IMR-90 (cell line): ENCODE results near the gene GRIK5. TPM values are rescaled to one million over a fixed set of nuclear protein-coding genes. Genes with fewer than 3 reads are reported as not detected.

Source experiments
- ATAC-seq: fragments of 200-7000 bp; cut with Tn5 transposase; 2 replicates; pipeline ENCODE4 v1.9.1; 2020; ENCODE audit warnings: low read depth, mild to moderate bottlenecking, moderate library complexity
- BruUV-seq: library from RNA; stranded (reverse); fragments of 400-500 nt; replicated peaks from 2 replicates; lab custom pipeline; 2021; lab: Mats Ljungman, UMichigan
- CTCF ChIA-PET: fragments of 300-600 bp; formaldehyde crosslinking; extraction: SDS; loops from one replicate; lab custom pipeline; 2021; ENCODE audit warnings: antibody characterized with exemption; lab: Yijun Ruan, JAX
- POLR2A ChIA-PET: fragments of 300-600 bp; sonication (Branson Sonifier 250); formaldehyde crosslinking; loops from one replicate; lab custom pipeline; 2022; ENCODE audit warnings: antibody characterized with exemption; ENCODE audit not compliant: unreplicated experiment; lab: Charles Lee
- DNase-seq: peaks from one replicate; pipeline ENCODE4 v3.0.0; 2013
- H2AFZ ChIP-seq: replicated peaks from 2 replicates; pipeline ENCODE3; 2013; ENCODE audit warnings: low read length, mild to moderate bottlenecking; ENCODE audit not compliant: poor library complexity
- H2AK5ac ChIP-seq: 2 replicates; pipeline ENCODE4 v1.6.1; 2013; ENCODE audit warnings: low read depth, low read length, inconsistent platforms
- H2AK9ac ChIP-seq: replicated peaks from 2 replicates; pipeline ENCODE3; 2013; ENCODE audit warnings: mild to moderate bottlenecking, low read depth, low read length, moderate library complexity; ENCODE audit not compliant: poor library complexity
- H2BK120ac ChIP-seq: 2 replicates; pipeline ENCODE4 v1.6.1; 2013; ENCODE audit warnings: low read depth, low read length, inconsistent platforms
- H2BK15ac ChIP-seq: 3 replicates; pipeline ENCODE4 v1.6.1; 2013; ENCODE audit warnings: low read depth, low read length, inconsistent platforms
- H2BK20ac ChIP-seq: 2 replicates; pipeline ENCODE4 v1.6.1; 2013; ENCODE audit warnings: low read depth, mild to moderate bottlenecking, inconsistent platforms, low read length, moderate library complexity
- H2BK5ac ChIP-seq: 2 replicates; pipeline ENCODE4 v1.6.1; 2013; ENCODE audit warnings: mild to moderate bottlenecking, low read depth, low read length, inconsistent platforms; ENCODE audit not compliant: poor library complexity, severe bottlenecking
- H3K14ac ChIP-seq: replicated peaks from 2 replicates; pipeline ENCODE4 v1.6.1; 2013; ENCODE audit warnings: low read depth, low read length, inconsistent platforms
- H3K18ac ChIP-seq: 2 replicates; pipeline ENCODE4 v1.6.1; 2013; ENCODE audit warnings: low read depth, low read length, control low read depth
- H3K23ac ChIP-seq: 2 replicates; pipeline ENCODE4 v1.6.1; 2013; ENCODE audit warnings: low read depth, low read length, inconsistent platforms
- H3K27ac ChIP-seq: 2 replicates; pipeline ENCODE4 v1.5.1; 2013; ENCODE audit warnings: mild to moderate bottlenecking, control low read depth, low read length; ENCODE audit not compliant: insufficient read depth
- H3K27me3 ChIP-seq: 2 replicates; pipeline ENCODE4 v1.6.1; 2013; ENCODE audit warnings: low read length; ENCODE audit not compliant: control insufficient read depth, insufficient read depth
- H3K36me3 ChIP-seq: 2 replicates; pipeline ENCODE4 v1.6.1; 2013; ENCODE audit warnings: low read length, mixed read lengths; ENCODE audit not compliant: control insufficient read depth, insufficient read depth
- H3K4ac ChIP-seq: 2 replicates; pipeline ENCODE4 v1.6.1; 2013; ENCODE audit warnings: low read depth, low read length, inconsistent platforms
- H3K4me1 ChIP-seq: 2 replicates; pipeline ENCODE4 v1.6.1; 2013; ENCODE audit warnings: low read length, mixed read lengths; ENCODE audit not compliant: control insufficient read depth, insufficient read depth
- H3K4me2 ChIP-seq: 2 replicates; pipeline ENCODE4 v1.6.1; 2013; ENCODE audit warnings: low read depth, mild to moderate bottlenecking, control low read depth, low read length, moderate library complexity
- H3K4me3 ChIP-seq: 2 replicates; pipeline ENCODE4 v1.5.1; 2013; ENCODE audit warnings: low read depth, mild to moderate bottlenecking, control low read depth, low read length, moderate library complexity; ENCODE audit not compliant: insufficient read depth
- H3K56ac ChIP-seq: 2 replicates; pipeline ENCODE4 v1.6.1; 2013; ENCODE audit warnings: low read length, inconsistent platforms; ENCODE audit not compliant: insufficient read depth; ENCODE audit errors: extremely low read depth
- H3K79me1 ChIP-seq, 2 experiments: 2 replicates each; pipeline ENCODE4 v1.6.1; 2013; ENCODE audit warnings: low read length in 2 of 2, inconsistent platforms in 1 of 2, low read depth in 1 of 2
- H3K9ac ChIP-seq: 2 replicates; pipeline ENCODE4 v1.6.1; 2013; ENCODE audit warnings: low read depth, low read length, control low read depth
- H3K9me1 ChIP-seq: 2 replicates; pipeline ENCODE4 v1.6.1; 2013; ENCODE audit warnings: low read length, inconsistent platforms; ENCODE audit not compliant: insufficient read depth
- H3K9me3 ChIP-seq: 2 replicates; pipeline ENCODE4 v1.6.1; 2013; ENCODE audit warnings: low read length; ENCODE audit not compliant: control insufficient read depth, insufficient read depth
- H4K20me1 ChIP-seq: 2 replicates; pipeline ENCODE4 v1.6.1; 2013; ENCODE audit warnings: low read length, inconsistent platforms; ENCODE audit not compliant: insufficient read depth
- H4K5ac ChIP-seq: 2 replicates; pipeline ENCODE4 v1.6.1; 2013; ENCODE audit warnings: mild to moderate bottlenecking, low read depth, low read length, control low read depth
- H4K8ac ChIP-seq, 2 experiments: 2 replicates each; pipeline ENCODE4 v1.6.1; 2013; ENCODE audit warnings: low read depth in 2 of 2, low read length in 2 of 2, control low read depth in 1 of 2, inconsistent platforms in 1 of 2
- H4K91ac ChIP-seq: 2 replicates; pipeline ENCODE4 v1.6.1; 2013; ENCODE audit warnings: low read depth, low read length, inconsistent platforms; ENCODE audit not compliant: insufficient read depth
- MXI1 ChIP-seq: IDR thresholded peaks from 2 replicates; pipeline ENCODE4 v1.6.1; 2012; ENCODE audit warnings: low read depth, mild to moderate bottlenecking, low read length, moderate library complexity, borderline replicate concordance
- RFX5 ChIP-seq: IDR thresholded peaks from 2 replicates; pipeline ENCODE4 v1.8.0; 2012; ENCODE audit warnings: low read depth, mild to moderate bottlenecking, low read length, moderate library complexity
- whole genome bisulfite sequencing, 2 experiments: methylation state at CpG; one replicate each; pipeline versions ENCODE4 v1.1.5 to v1.1.7; 2013; ENCODE audit warnings: missing lambda C conversion rate in 2 of 2; ENCODE audit not compliant: insufficient read length in 1 of 2; ENCODE audit errors: extremely low coverage in 2 of 2; 5-methylcytosine and 5-hydroxymethylcytosine counted together
- dilution Hi-C: fragments of 300-500 bp; cut with HindIII; formaldehyde crosslinking; loops from one replicate; pipeline ENCODE4 v1.14.3; 2018; ENCODE audit warnings: low sequenced_read_pairs; ENCODE audit not compliant: unreplicated experiment
- in situ Hi-C: fragments of 300-500 bp; cut with MboI; formaldehyde crosslinking; loops from 3 replicates; pipeline ENCODE4 v1.14.3; 2019; ENCODE audit warnings: low sequenced_read_pairs, inconsistent platforms, mixed read lengths
- intact Hi-C: fragments of 100-400 bp; cut with micrococcal nuclease; formaldehyde crosslinking; loops from 2 replicates; pipeline ENCODE4 v1.10.0; 2022
- polyA plus RNA-seq, 3 experiments: library from polyadenylated mRNA; depleted of rRNA; stranded (reverse); fragments of >200 nt; gene quantifications; 2 replicates each; pipeline ENCODE4 v1.2.3, GENCODE V29; 2012; ENCODE audit warnings: low replicate concordance in 1 of 3
- total RNA-seq: library from RNA; depleted of rRNA; stranded (reverse); fragments of >200 nt; gene quantifications from 2 replicates; pipeline ENCODE4 v1.2.3, GENCODE V29; 2012

Gene GRIK5
- total and polyA plus RNA-seq, 2 of the 4 experiments (the other 2 are of a cell fraction) = 0.10 TPM; not detected in 1

DNA sequence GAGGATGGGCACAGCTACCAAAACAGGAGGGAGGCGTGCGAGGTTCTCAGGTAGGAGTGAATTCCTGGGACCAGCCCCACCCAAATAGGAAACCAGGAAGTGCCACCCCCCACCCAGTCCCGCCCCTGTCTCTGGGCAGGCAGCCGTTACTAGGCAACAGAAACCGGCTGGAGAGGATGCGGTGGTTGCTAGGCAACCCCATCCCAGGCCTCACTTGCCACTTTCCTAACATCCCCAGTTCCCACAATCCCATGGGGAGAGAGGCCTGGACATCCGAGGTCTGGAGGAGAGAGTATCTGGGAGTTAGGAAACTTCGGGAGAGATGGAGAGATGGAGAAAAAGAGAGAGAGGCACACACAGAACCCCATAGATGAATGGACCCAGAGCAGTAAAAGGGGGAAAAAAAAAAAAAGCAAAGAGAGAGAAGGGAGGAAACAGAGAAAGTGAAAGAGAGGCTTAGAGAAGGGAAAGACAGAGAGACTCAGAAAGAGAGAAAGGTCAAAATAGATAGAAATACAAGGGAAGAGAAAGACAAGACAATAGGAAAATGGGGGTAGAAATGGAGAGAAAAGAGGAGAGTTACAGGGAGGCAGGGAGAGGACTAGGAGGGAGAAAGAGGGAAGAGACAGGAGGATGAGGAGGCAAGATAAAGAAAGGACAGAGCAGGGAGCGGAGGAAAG lies 3.8 kb downstream of the GRIK5 start:
- BruUV-seq = no TSS peak
- Histone ChIP-seq H2BK5ac (no peak overlapping the region), H3K9me3 (no peaks in the 10 kb centered on the region), H2BK15ac (no peak overlapping the region), H2BK120ac (no peak overlapping the region), H3K4me2 (no peak overlapping the region), H4K8ac (no peak overlapping the region), H3K4me3 (no peak overlapping the region), H3K18ac (no peak overlapping the region), H3K27ac (no peak overlapping the region), H3K4me1 (no peaks in the 10 kb centered on the region), H3K23ac (no peak overlapping the region), H4K20me1 (no peaks in the 10 kb centered on the region), H3K4ac (no peak overlapping the region), H3K9ac (no peak overlapping the region), H3K14ac (no peak overlapping the region), H4K91ac (no peak overlapping the region), H2AFZ (no peak overlapping the region), H2AK5ac (no peak overlapping the region), H2BK20ac (no peak overlapping the region), H3K9me1 (no peaks in the 10 kb centered on the region), H3K79me1 (no peaks in the 10 kb centered on the region), H3K36me3 (no peaks in the 10 kb centered on the region), H4K5ac (no peak overlapping the region), H2AK9ac (no peak overlapping the region), H3K56ac (no peak overlapping the region), H3K27me3 (peaks cover 69% of the 10 kb centered on the region)
- dilution Hi-C loops (no loop called here), intact Hi-C loops (no loop called here), in situ Hi-C loops (no loop called here)
- WGBS, 2 experiments = no CpG with 5 or more reads among the region's 9 CpGs
- CTCF ChIA-PET = no interaction called here
- TF ChIP-seq MXI1 (no peak), RFX5 (peak; percentile 84; the same call in 1 of the 2 replicates)
- ATAC-seq (no peak), DNase-seq (peak; percentile 19)
- POLR2A ChIA-PET = no interaction called here
